ENCODE measurements around the gene IWS1.

Gene IWS1

GRCh38 chr2:127514485-127514884 is 11.8 kb downstream of the IWS1 start:
- no peak for TF ChIP-seq SIN3A (IDR thresholded peaks at IDR 0.05; ENCODE audit: borderline replicate concordance, insufficient read depth, low read length)
- TF ChIP-seq TAF1 (IDR thresholded peaks at IDR 0.05; ENCODE audit: borderline replicate concordance, insufficient read depth, low read length): no peak
- TF ChIP-seq FOXP2 (optimal IDR thresholded peaks at IDR 0.05; ENCODE audit: borderline replicate concordance, extremely low read depth, extremely low read length, insufficient read depth): no peak
- no peak for TF ChIP-seq POLR2AphosphoS5 (IDR thresholded peaks at IDR 0.05; ENCODE audit: low read depth, low read length)
- TF ChIP-seq, protein P1, sequence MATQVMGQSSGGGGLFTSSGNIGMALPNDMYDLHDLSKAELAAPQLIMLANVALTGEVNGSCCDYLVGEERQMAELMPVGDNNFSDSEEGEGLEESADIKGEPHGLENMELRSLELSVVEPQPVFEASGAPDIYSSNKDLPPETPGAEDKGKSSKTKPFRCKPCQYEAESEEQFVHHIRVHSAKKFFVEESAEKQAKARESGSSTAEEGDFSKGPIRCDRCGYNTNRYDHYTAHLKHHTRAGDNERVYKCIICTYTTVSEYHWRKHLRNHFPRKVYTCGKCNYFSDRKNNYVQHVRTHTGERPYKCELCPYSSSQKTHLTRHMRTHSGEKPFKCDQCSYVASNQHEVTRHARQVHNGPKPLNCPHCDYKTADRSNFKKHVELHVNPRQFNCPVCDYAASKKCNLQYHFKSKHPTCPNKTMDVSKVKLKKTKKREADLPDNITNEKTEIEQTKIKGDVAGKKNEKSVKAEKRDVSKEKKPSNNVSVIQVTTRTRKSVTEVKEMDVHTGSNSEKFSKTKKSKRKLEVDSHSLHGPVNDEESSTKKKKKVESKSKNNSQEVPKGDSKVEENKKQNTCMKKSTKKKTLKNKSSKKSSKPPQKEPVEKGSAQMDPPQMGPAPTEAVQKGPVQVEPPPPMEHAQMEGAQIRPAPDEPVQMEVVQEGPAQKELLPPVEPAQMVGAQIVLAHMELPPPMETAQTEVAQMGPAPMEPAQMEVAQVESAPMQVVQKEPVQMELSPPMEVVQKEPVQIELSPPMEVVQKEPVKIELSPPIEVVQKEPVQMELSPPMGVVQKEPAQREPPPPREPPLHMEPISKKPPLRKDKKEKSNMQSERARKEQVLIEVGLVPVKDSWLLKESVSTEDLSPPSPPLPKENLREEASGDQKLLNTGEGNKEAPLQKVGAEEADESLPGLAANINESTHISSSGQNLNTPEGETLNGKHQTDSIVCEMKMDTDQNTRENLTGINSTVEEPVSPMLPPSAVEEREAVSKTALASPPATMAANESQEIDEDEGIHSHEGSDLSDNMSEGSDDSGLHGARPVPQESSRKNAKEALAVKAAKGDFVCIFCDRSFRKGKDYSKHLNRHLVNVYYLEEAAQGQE (IDR thresholded peaks at IDR 0.05; ENCODE audit: insufficient read depth in 1 of 2, low read depth in 2 of 2, low read length in 2 of 2): no peak

DNA sequence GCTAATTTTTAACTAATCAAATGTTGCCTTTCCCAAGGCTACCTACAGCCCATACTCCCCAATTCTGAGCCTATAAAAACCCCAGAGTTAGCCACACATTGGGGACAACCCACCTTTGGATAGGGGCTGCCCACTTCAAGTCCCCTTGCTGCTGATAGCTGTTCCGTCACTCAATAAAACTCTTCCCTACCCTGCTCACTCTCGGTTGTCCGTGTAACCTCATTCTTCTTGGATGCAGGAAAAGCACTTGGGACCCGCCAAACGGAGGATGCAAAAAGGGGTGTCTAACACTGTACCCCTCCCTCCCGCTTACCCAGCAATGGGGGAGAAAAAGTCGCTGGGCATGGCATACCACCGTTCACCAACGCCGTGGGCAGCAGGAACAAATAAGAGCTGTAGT is 12.2 kb downstream of the IWS1 start:
- TF ChIP-seq, protein P1 (IDR thresholded peaks at IDR 0.05; ENCODE audit: insufficient read depth in 1 of 2, low read depth in 2 of 2, low read length in 2 of 2): no peak
- TF ChIP-seq TAF1 (IDR thresholded peaks at IDR 0.05; ENCODE audit: borderline replicate concordance, insufficient read depth, low read length) (no peak), FOXP2 (optimal IDR thresholded peaks at IDR 0.05; ENCODE audit: borderline replicate concordance, extremely low read depth, extremely low read length, insufficient read depth) (no peak), POLR2AphosphoS5 (IDR thresholded peaks at IDR 0.05; ENCODE audit: low read depth, low read length) (no peak), SIN3A (IDR thresholded peaks at IDR 0.05; ENCODE audit: borderline replicate concordance, insufficient read depth, low read length) (no peak)

DNA sequence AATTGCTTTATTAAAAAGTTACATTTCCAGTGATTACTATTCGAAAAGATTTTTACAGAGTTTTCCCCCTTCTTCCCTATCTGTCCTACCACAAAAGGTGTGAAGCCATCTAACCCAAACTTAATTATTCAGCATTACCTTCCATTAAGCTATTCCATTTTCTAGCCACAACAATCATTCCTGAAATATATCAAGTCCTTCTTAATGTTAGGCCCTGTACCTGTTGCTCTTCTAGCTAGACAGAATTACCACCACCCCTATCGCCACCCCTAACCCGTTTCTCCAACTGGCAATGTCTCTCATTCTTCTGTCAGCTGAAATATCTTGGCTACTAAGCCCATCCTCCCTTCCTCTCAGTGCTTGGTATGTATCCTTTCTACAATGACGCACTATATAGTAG is 13.9 kb downstream of the IWS1 start:
- no peak for TF ChIP-seq SIN3A (IDR thresholded peaks at IDR 0.05; ENCODE audit: borderline replicate concordance, insufficient read depth, low read length)
- TF ChIP-seq POLR2AphosphoS5 (IDR thresholded peaks at IDR 0.05; ENCODE audit: low read depth, low read length): no peak
- TF ChIP-seq, protein P1 (IDR thresholded peaks at IDR 0.05; ENCODE audit: insufficient read depth in 1 of 2, low read depth in 2 of 2, low read length in 2 of 2): no peak
- TF ChIP-seq TAF1 (IDR thresholded peaks at IDR 0.05; ENCODE audit: borderline replicate concordance, insufficient read depth, low read length): no peak
- no peak for TF ChIP-seq FOXP2 (optimal IDR thresholded peaks at IDR 0.05; ENCODE audit: borderline replicate concordance, extremely low read depth, extremely low read length, insufficient read depth)

GRCh38 chr2:127511917-127512316 is 14.4 kb downstream of the IWS1 start:
- TF ChIP-seq TAF1 (IDR thresholded peaks at IDR 0.05; ENCODE audit: borderline replicate concordance, insufficient read depth, low read length): no peak
- TF ChIP-seq POLR2AphosphoS5 (IDR thresholded peaks at IDR 0.05; ENCODE audit: low read depth, low read length): no peak
- no peak for TF ChIP-seq FOXP2 (optimal IDR thresholded peaks at IDR 0.05; ENCODE audit: borderline replicate concordance, extremely low read depth, extremely low read length, insufficient read depth)
- no peak for TF ChIP-seq SIN3A (IDR thresholded peaks at IDR 0.05; ENCODE audit: borderline replicate concordance, insufficient read depth, low read length)
- TF ChIP-seq, protein P1 (IDR thresholded peaks at IDR 0.05; ENCODE audit: insufficient read depth in 1 of 2, low read depth in 2 of 2, low read length in 2 of 2): no peak

Measured in PFSK-1 (cell line).